ENCODE results near the gene NOS1AP.

- TF ChIP-seq CTCF (conservative IDR thresholded peaks at IDR 0.05): no peak
- TF ChIP-seq ZFX (IDR thresholded peaks at IDR 0.05): no peak
These were observed 337.3 kb downstream of the NOS1AP start for GRCh38 chr1:162406811-162407210.

Data from C4-2B (cell line).